ENCODE measurements around the gene HUWE1. TPM values are rescaled to one million over a fixed set of nuclear protein-coding genes. Genes with fewer than 3 reads are reported as not detected.

HUWE1 gene
- total RNA-seq, 2 donors from 2014 or later = 316 to 325 TPM

- no peak for DNase-seq
- no peak overlapping the region for H3K4me3 Mint-ChIP-seq
- H3K36me3 Mint-ChIP-seq (ENCODE audit: low read depth) = peaks cover 86% of the 10 kb centered on the region
- Histone ChIP-seq H3K4me1 (ENCODE audit: control insufficient read depth, insufficient read depth, low read length) (no peaks in the 10 kb centered on the region), H3K4me3 (ENCODE audit: low read length) (no peak overlapping the region), H3K9ac (ENCODE audit: extremely low read depth, low read length, poor library complexity, severe bottlenecking) (no peak overlapping the region), H3K27ac (ENCODE audit: low read depth, low read length) (no peak overlapping the region), H3K27me3 (ENCODE audit: control insufficient read depth, insufficient read depth, low read length, poor library complexity, severe bottlenecking) (no peaks in the 10 kb centered on the region), H3K36me3 (ENCODE audit: control insufficient read depth, insufficient read depth, low read length) (peaks cover 97% of the 10 kb centered on the region), H3K9me3 (ENCODE audit: control insufficient read depth, low read length) (no peaks in the 10 kb centered on the region)
- peaks cover 69% of the 10 kb centered on the region for H3K9me3 Mint-ChIP-seq
- H3K27ac Mint-ChIP-seq = no peak overlapping the region
- H3K27me3 Mint-ChIP-seq (ENCODE audit: insufficient read depth) = no peaks in the 10 kb centered on the region
- peaks cover 3% of the 10 kb centered on the region for H3K4me1 Mint-ChIP-seq
- WGBS, 2 experiments (ENCODE audit: insufficient coverage in 1 of 2, insufficient read length in 1 of 2) = 100% methylated on average over 4 of the region's 4 CpGs; no CpG with 5 or more reads in 1 of the 2 experiments
- no peak for TF ChIP-seq CTCF (conservative IDR thresholded peaks at IDR 0.05)
Observed at GRCh38 chrX:53563324-53563723, 123.2 kb downstream of the HUWE1 start.

- Mint-ChIP-seq H3K27me3 (ENCODE audit: insufficient read depth) (no peaks in the 10 kb centered on the region), H3K9me3 (peaks cover 76% of the 10 kb centered on the region), H3K27ac (no peak overlapping the region), H3K4me3 (no peak overlapping the region), H3K4me1 (peaks cover 3% of the 10 kb centered on the region), H3K36me3 (ENCODE audit: low read depth) (peaks cover 90% of the 10 kb centered on the region)
- no peak for TF ChIP-seq CTCF (conservative IDR thresholded peaks at IDR 0.05)
- Histone ChIP-seq H3K27ac (ENCODE audit: low read depth, low read length) (no peak overlapping the region), H3K4me1 (ENCODE audit: control insufficient read depth, insufficient read depth, low read length) (no peaks in the 10 kb centered on the region), H3K36me3 (ENCODE audit: control insufficient read depth, insufficient read depth, low read length) (peaks cover 97% of the 10 kb centered on the region), H3K9ac (ENCODE audit: extremely low read depth, low read length, poor library complexity, severe bottlenecking) (no peak overlapping the region), H3K4me3 (ENCODE audit: low read length) (no peak overlapping the region), H3K9me3 (ENCODE audit: control insufficient read depth, low read length) (no peaks in the 10 kb centered on the region), H3K27me3 (ENCODE audit: control insufficient read depth, insufficient read depth, low read length, poor library complexity, severe bottlenecking) (no peaks in the 10 kb centered on the region)
- 93% methylated on average over 3 of the region's 3 CpGs; no CpG with 5 or more reads in 1 of the 2 experiments for WGBS, 2 experiments (ENCODE audit: insufficient coverage in 1 of 2, insufficient read length in 1 of 2)
- DNase-seq = no peak
Observed at GRCh38 chrX:53561912-53562311, 124.6 kb downstream of the HUWE1 start.

- no peak for DNase-seq
- peaks cover 85% of the 10 kb centered on the region for H3K36me3 Mint-ChIP-seq (ENCODE audit: low read depth)
- no peak overlapping the region for H3K4me3 Mint-ChIP-seq
- Histone ChIP-seq H3K27ac (ENCODE audit: low read depth, low read length) (no peak overlapping the region), H3K4me1 (ENCODE audit: control insufficient read depth, insufficient read depth, low read length) (no peaks in the 10 kb centered on the region), H3K9me3 (ENCODE audit: control insufficient read depth, low read length) (no peaks in the 10 kb centered on the region), H3K36me3 (ENCODE audit: control insufficient read depth, insufficient read depth, low read length) (peaks cover 92% of the 10 kb centered on the region), H3K4me3 (ENCODE audit: low read length) (no peak overlapping the region), H3K27me3 (ENCODE audit: control insufficient read depth, insufficient read depth, low read length, poor library complexity, severe bottlenecking) (no peaks in the 10 kb centered on the region), H3K9ac (ENCODE audit: extremely low read depth, low read length, poor library complexity, severe bottlenecking) (no peak overlapping the region)
- no peaks in the 10 kb centered on the region for H3K27me3 Mint-ChIP-seq (ENCODE audit: insufficient read depth)
- peaks cover 3% of the 10 kb centered on the region for H3K4me1 Mint-ChIP-seq
- H3K9me3 Mint-ChIP-seq = peaks cover 70% of the 10 kb centered on the region
- TF ChIP-seq CTCF (conservative IDR thresholded peaks at IDR 0.05) = no peak
- 92% methylated on average over 6 of the region's 6 CpGs; no CpG with 5 or more reads in 1 of the 2 experiments for WGBS, 2 experiments (ENCODE audit: insufficient coverage in 1 of 2, insufficient read length in 1 of 2)
- H3K27ac Mint-ChIP-seq = no peak overlapping the region
Observed at GRCh38 chrX:53558646-53559045, 127.9 kb downstream of the HUWE1 start.
